Ovary (tissue), 3 donors: ENCODE data around the gene IRAK4.

ENCODE experiments used
- POLR2A ChIP-seq: fragments of 450-650 bp; IDR thresholded peaks from one replicate; pipeline ENCODE4 v1.6.1; 2017; ENCODE audit warnings: antibody characterized with exemption, mild to moderate bottlenecking, moderate library complexity
- TF ChIP-seq, protein P1 (sequence below), 3 donors: fragments of 450-650 bp in 2 of 3; fragments of 200-600 bp in 1 of 3; IDR thresholded peaks; one replicate each; pipeline versions ENCODE4 v1.5.1 to v1.8.0; 2016 to 2022; ENCODE audit warnings: antibody characterized with exemption in 3 of 3, mild to moderate bottlenecking in 1 of 3
- donor health status: DM: no; HTN: no; CAD: no.

DNA sequence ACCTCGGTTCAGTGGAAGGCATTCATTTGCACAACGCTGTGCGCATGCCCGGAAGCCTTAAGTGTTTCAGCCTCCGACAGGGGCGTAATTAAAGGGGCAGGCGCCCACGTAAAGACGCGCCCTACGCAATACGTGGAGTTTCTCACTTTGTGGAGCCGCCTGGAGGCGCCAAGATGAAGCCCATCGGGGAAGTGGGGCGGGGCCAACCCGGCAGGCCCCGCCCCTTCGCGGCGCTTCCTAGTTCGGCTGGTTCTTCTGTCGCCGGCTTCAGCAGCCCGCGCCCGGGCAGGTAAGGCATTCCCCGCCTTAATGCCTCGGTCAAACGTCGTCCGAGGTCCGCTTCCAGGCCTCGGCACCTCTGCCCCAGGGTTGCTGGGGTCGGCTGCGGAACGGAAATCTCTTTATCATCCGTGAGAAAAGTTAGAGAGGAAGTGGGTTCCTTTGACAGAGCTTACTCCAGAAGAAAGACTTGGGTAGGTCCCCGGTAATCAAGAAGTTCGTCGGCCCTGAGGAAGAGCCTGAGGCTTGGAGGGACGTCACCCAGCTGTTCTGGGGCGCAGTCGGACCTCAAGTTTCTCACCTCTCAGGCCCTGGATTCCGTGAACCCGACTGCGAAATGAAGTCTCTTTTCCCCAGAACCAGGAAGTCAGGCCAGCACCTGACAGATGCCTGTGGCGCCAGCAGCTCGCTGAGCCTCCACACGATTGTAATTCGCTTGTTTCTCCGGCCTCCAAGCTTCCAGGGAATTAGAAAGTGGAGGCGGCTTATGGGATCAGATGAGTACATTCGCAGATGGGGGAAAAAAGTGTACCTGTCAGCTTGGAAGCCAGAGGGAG is at the start of gene IRAK4, which contains the start of gene PUS7L:
- TF ChIP-seq, protein P1, sequence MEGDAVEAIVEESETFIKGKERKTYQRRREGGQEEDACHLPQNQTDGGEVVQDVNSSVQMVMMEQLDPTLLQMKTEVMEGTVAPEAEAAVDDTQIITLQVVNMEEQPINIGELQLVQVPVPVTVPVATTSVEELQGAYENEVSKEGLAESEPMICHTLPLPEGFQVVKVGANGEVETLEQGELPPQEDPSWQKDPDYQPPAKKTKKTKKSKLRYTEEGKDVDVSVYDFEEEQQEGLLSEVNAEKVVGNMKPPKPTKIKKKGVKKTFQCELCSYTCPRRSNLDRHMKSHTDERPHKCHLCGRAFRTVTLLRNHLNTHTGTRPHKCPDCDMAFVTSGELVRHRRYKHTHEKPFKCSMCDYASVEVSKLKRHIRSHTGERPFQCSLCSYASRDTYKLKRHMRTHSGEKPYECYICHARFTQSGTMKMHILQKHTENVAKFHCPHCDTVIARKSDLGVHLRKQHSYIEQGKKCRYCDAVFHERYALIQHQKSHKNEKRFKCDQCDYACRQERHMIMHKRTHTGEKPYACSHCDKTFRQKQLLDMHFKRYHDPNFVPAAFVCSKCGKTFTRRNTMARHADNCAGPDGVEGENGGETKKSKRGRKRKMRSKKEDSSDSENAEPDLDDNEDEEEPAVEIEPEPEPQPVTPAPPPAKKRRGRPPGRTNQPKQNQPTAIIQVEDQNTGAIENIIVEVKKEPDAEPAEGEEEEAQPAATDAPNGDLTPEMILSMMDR (IDR thresholded peaks at IDR 0.05) = peak; percentile 38 to 52 (median 42)
- TF ChIP-seq POLR2A = peak; percentile 61
